ENCODE measurements around the gene PCSK1.

Gene PCSK1

GRCh38 chr5:96347502-96348292 is 85.4 kb downstream of the PCSK1 start:
- Histone ChIP-seq H4K91ac (ENCODE audit: low read length) (no peak overlapping the region), H2AK5ac (ENCODE audit: low read length, severe bottlenecking) (no peak overlapping the region), H3K4ac (ENCODE audit: low read depth in 1 of 2, low read length in 2 of 2) (no peak overlapping the region), H3K27ac (ENCODE audit: low read length, poor library complexity, severe bottlenecking) (peak overlapping the region; percentile 20), H3K36me3 (ENCODE audit: control insufficient read depth in 1 of 2, insufficient read depth in 2 of 2, low read depth in 1 of 2, low read length in 2 of 2) (no peaks in the 10 kb centered on the region), H3K4me2 (ENCODE audit: low read length, poor library complexity, severe bottlenecking) (no peak overlapping the region), H3K4me3 (ENCODE audit: insufficient read depth in 1 of 2, low read depth in 1 of 2, low read length in 2 of 2) (no peak overlapping the region), H2BK15ac (ENCODE audit: low read depth, poor library complexity, severe bottlenecking) (no peak overlapping the region), H3K14ac (ENCODE audit: low read length in 2 of 2) (no peak overlapping the region), H4K8ac (ENCODE audit: low read length) (no peak overlapping the region), H3K9me3 (ENCODE audit: control insufficient read depth, low read length) (no peaks in the 10 kb centered on the region), H2BK120ac (ENCODE audit: low read depth, low read length) (no peak overlapping the region), H2BK5ac (ENCODE audit: low read depth, low read length, poor library complexity, severe bottlenecking) (no peak overlapping the region), H2BK12ac (ENCODE audit: low read length in 2 of 2) (no peak overlapping the region), H3K9ac (ENCODE audit: low read length) (no peak overlapping the region), H3K23ac (ENCODE audit: low read length in 2 of 2) (no peak overlapping the region), H3K79me1 (replicated peaks; ENCODE audit: low read length, poor library complexity, severe bottlenecking) (no peaks in the 10 kb centered on the region), H3K27me3 (ENCODE audit: control insufficient read depth in 1 of 2, insufficient read depth in 1 of 2, low read length in 2 of 2) (no peaks in the 10 kb centered on the region), H3K18ac (ENCODE audit: low read depth in 1 of 2, low read length in 2 of 2) (no peak overlapping the region), H2AFZ (ENCODE audit: low read depth, low read length) (no peak overlapping the region), H3K4me1 (ENCODE audit: control insufficient read depth, insufficient read depth, low read depth, low read length) (no peaks in the 10 kb centered on the region)
- 86% methylated on average over 4 of the region's 4 CpGs for WGBS
- no peak for DNase-seq

GRCh38 chr5:96344678-96345577 is 88.1 kb downstream of the PCSK1 start:
- Histone ChIP-seq H3K79me1 (replicated peaks; ENCODE audit: low read length, poor library complexity, severe bottlenecking) (no peaks in the 10 kb centered on the region), H3K9me3 (ENCODE audit: control insufficient read depth, low read length) (no peaks in the 10 kb centered on the region), H3K18ac (ENCODE audit: low read depth in 1 of 2, low read length in 2 of 2) (no peak overlapping the region), H2AK5ac (ENCODE audit: low read length, severe bottlenecking) (no peak overlapping the region), H2BK12ac (ENCODE audit: low read length in 2 of 2) (no peak overlapping the region), H2BK15ac (ENCODE audit: low read depth, poor library complexity, severe bottlenecking) (no peak overlapping the region), H3K27ac (ENCODE audit: low read length, poor library complexity, severe bottlenecking) (no peak overlapping the region), H3K27me3 (ENCODE audit: control insufficient read depth in 1 of 2, insufficient read depth in 1 of 2, low read length in 2 of 2) (no peaks in the 10 kb centered on the region), H3K4me2 (ENCODE audit: low read length, poor library complexity, severe bottlenecking) (no peak overlapping the region), H3K4me1 (ENCODE audit: control insufficient read depth, insufficient read depth, low read depth, low read length) (peaks cover 1% of the 10 kb centered on the region), H3K9ac (ENCODE audit: low read length) (peak overlapping the region; percentile 2), H2BK120ac (ENCODE audit: low read depth, low read length) (no peak overlapping the region), H2BK5ac (ENCODE audit: low read depth, low read length, poor library complexity, severe bottlenecking) (no peak overlapping the region), H3K4me3 (ENCODE audit: insufficient read depth in 1 of 2, low read depth in 1 of 2, low read length in 2 of 2) (no peak overlapping the region), H3K14ac (ENCODE audit: low read length in 2 of 2) (no peak overlapping the region), H4K91ac (ENCODE audit: low read length) (no peak overlapping the region), H3K4ac (ENCODE audit: low read depth in 1 of 2, low read length in 2 of 2) (no peak overlapping the region), H4K8ac (ENCODE audit: low read length) (no peak overlapping the region), H3K23ac (ENCODE audit: low read length in 2 of 2) (no peak overlapping the region), H2AFZ (ENCODE audit: low read depth, low read length) (no peak overlapping the region), H3K36me3 (ENCODE audit: control insufficient read depth in 1 of 2, insufficient read depth in 2 of 2, low read depth in 1 of 2, low read length in 2 of 2) (no peaks in the 10 kb centered on the region)
- WGBS: 45% methylated on average over 3 of the region's 6 CpGs
- peak; percentile 78 for DNase-seq

GRCh38 chr5:96343094-96343493 is 90.0 kb downstream of the PCSK1 start:
- no peak overlapping the region for H2BK15ac ChIP-seq (ENCODE audit: low read depth, poor library complexity, severe bottlenecking)
- H3K4me3 ChIP-seq (ENCODE audit: insufficient read depth in 1 of 2, low read depth in 1 of 2, low read length in 2 of 2): no peak overlapping the region
- H3K4me1 ChIP-seq (ENCODE audit: control insufficient read depth, insufficient read depth, low read depth, low read length): peaks cover 1% of the 10 kb centered on the region
- no peak for DNase-seq
- H4K91ac ChIP-seq (ENCODE audit: low read length): no peak overlapping the region
- H3K9ac ChIP-seq (ENCODE audit: low read length): peak overlapping the region; percentile 4
- H3K27me3 ChIP-seq (ENCODE audit: control insufficient read depth in 1 of 2, insufficient read depth in 1 of 2, low read length in 2 of 2): no peaks in the 10 kb centered on the region
- H4K8ac ChIP-seq (ENCODE audit: low read length): no peak overlapping the region
- H2BK12ac ChIP-seq (ENCODE audit: low read length in 2 of 2): no peak overlapping the region
- H2AK5ac ChIP-seq (ENCODE audit: low read length, severe bottlenecking): no peak overlapping the region
- no peaks in the 10 kb centered on the region for H3K36me3 ChIP-seq (ENCODE audit: control insufficient read depth in 1 of 2, insufficient read depth in 2 of 2, low read depth in 1 of 2, low read length in 2 of 2)
- no peak overlapping the region for H3K27ac ChIP-seq (ENCODE audit: low read length, poor library complexity, severe bottlenecking)
- no peak overlapping the region for H3K4ac ChIP-seq (ENCODE audit: low read depth in 1 of 2, low read length in 2 of 2)
- no peak overlapping the region for H3K18ac ChIP-seq (ENCODE audit: low read depth in 1 of 2, low read length in 2 of 2)
- no peak overlapping the region for H3K23ac ChIP-seq (ENCODE audit: low read length in 2 of 2)
- H3K79me1 ChIP-seq (replicated peaks; ENCODE audit: low read length, poor library complexity, severe bottlenecking): no peaks in the 10 kb centered on the region
- H2BK5ac ChIP-seq (ENCODE audit: low read depth, low read length, poor library complexity, severe bottlenecking): no peak overlapping the region
- H3K4me2 ChIP-seq (ENCODE audit: low read length, poor library complexity, severe bottlenecking): no peak overlapping the region
- H2BK120ac ChIP-seq (ENCODE audit: low read depth, low read length): no peak overlapping the region
- H3K14ac ChIP-seq (ENCODE audit: low read length in 2 of 2): no peak overlapping the region
- H3K9me3 ChIP-seq (ENCODE audit: control insufficient read depth, low read length): no peaks in the 10 kb centered on the region
- no peak overlapping the region for H2AFZ ChIP-seq (ENCODE audit: low read depth, low read length)

- H3K27ac ChIP-seq (ENCODE audit: low read length, poor library complexity, severe bottlenecking): no peak overlapping the region
- WGBS: 93% methylated on average over 4 of the region's 4 CpGs
- no peaks in the 10 kb centered on the region for H3K36me3 ChIP-seq (ENCODE audit: control insufficient read depth in 1 of 2, insufficient read depth in 2 of 2, low read depth in 1 of 2, low read length in 2 of 2)
- no peak overlapping the region for H2AK5ac ChIP-seq (ENCODE audit: low read length, severe bottlenecking)
- no peak for DNase-seq
- peaks cover 1% of the 10 kb centered on the region for H3K4me1 ChIP-seq (ENCODE audit: control insufficient read depth, insufficient read depth, low read depth, low read length)
- H3K9ac ChIP-seq (ENCODE audit: low read length): no peak overlapping the region
- no peaks in the 10 kb centered on the region for H3K27me3 ChIP-seq (ENCODE audit: control insufficient read depth in 1 of 2, insufficient read depth in 1 of 2, low read length in 2 of 2)
- H3K23ac ChIP-seq (ENCODE audit: low read length in 2 of 2): no peak overlapping the region
- H4K91ac ChIP-seq (ENCODE audit: low read length): no peak overlapping the region
- no peak overlapping the region for H4K8ac ChIP-seq (ENCODE audit: low read length)
- H2BK12ac ChIP-seq (ENCODE audit: low read length in 2 of 2): no peak overlapping the region
- H2BK120ac ChIP-seq (ENCODE audit: low read depth, low read length): no peak overlapping the region
- H3K4ac ChIP-seq (ENCODE audit: low read depth in 1 of 2, low read length in 2 of 2): no peak overlapping the region
- no peak overlapping the region for H2BK15ac ChIP-seq (ENCODE audit: low read depth, poor library complexity, severe bottlenecking)
- no peaks in the 10 kb centered on the region for H3K9me3 ChIP-seq (ENCODE audit: control insufficient read depth, low read length)
- no peak overlapping the region for H3K4me3 ChIP-seq (ENCODE audit: insufficient read depth in 1 of 2, low read depth in 1 of 2, low read length in 2 of 2)
- H2BK5ac ChIP-seq (ENCODE audit: low read depth, low read length, poor library complexity, severe bottlenecking): no peak overlapping the region
- H3K18ac ChIP-seq (ENCODE audit: low read depth in 1 of 2, low read length in 2 of 2): no peak overlapping the region
- H3K14ac ChIP-seq (ENCODE audit: low read length in 2 of 2): no peak overlapping the region
- no peaks in the 10 kb centered on the region for H3K79me1 ChIP-seq (replicated peaks; ENCODE audit: low read length, poor library complexity, severe bottlenecking)
- H2AFZ ChIP-seq (ENCODE audit: low read depth, low read length): no peak overlapping the region
- H3K4me2 ChIP-seq (ENCODE audit: low read length, poor library complexity, severe bottlenecking): no peak overlapping the region
Measured at GRCh38 chr5:96342581-96342980, 90.5 kb downstream of the PCSK1 start.

All from mesenchymal stem cell (in vitro differentiated cells and primary cell).